Nephron (organoid): ENCODE measurements around the gene MRPS30.

Experiments
- H3K27ac Mint-ChIP-seq, 3 experiments: 2 replicates each; pipeline ENCODE4 v1.8.0; 2020; ENCODE audit warnings: mixed read lengths in 3 of 3, mild to moderate bottlenecking in 2 of 3, moderate library complexity in 1 of 3
- H3K27me3 Mint-ChIP-seq: 2 replicates; pipeline ENCODE4 v1.8.0; 2021; ENCODE audit warnings: low read depth, mild to moderate bottlenecking, moderate library complexity, mixed read lengths
- H3K36me3 Mint-ChIP-seq: 2 replicates; pipeline ENCODE4 v1.8.0; 2020; ENCODE audit warnings: low read depth, mixed read lengths
- H3K4me1 Mint-ChIP-seq: 2 replicates; pipeline ENCODE4 v1.8.0; 2020; ENCODE audit warnings: mixed read lengths
- H3K4me3 Mint-ChIP-seq, 3 experiments: 2 replicates each; pipeline ENCODE4 v1.8.0; 2020; ENCODE audit warnings: mild to moderate bottlenecking in 3 of 3, mixed read lengths in 3 of 3, moderate library complexity in 2 of 3
- H3K9me3 Mint-ChIP-seq: 2 replicates; pipeline ENCODE4 v1.8.0; 2020; ENCODE audit warnings: mixed read lengths
- CTCF ChIP-seq, 3 experiments: fragments of 200-600 bp; sonication (generic); IDR thresholded peaks; one replicate each; pipeline ENCODE4 v1.5.0; 2021; ENCODE audit warnings: antibody characterized with exemption in 3 of 3; ENCODE audit not compliant: unreplicated experiment in 3 of 3

Gene MRPS30

GRCh38 chr5:44845777-44846176 is 37.0 kb downstream of the MRPS30 start:
- TF ChIP-seq CTCF (IDR thresholded peaks at IDR 0.05; ENCODE audit: unreplicated experiment in 3 of 3): no peak
- H3K27ac Mint-ChIP-seq: no peak overlapping the region
- no peaks in the 10 kb centered on the region for H3K27me3 Mint-ChIP-seq
- no peaks in the 10 kb centered on the region for H3K4me1 Mint-ChIP-seq
- no peaks in the 10 kb centered on the region for H3K9me3 Mint-ChIP-seq
- H3K36me3 Mint-ChIP-seq: no peaks in the 10 kb centered on the region
- no peak overlapping the region for H3K4me3 Mint-ChIP-seq

GRCh38 chr5:44847206-44847852 is 38.6 kb downstream of the MRPS30 start:
- TF ChIP-seq CTCF (IDR thresholded peaks at IDR 0.05; ENCODE audit: unreplicated experiment in 3 of 3): no peak

GRCh38 chr5:44860267-44860666 is 51.5 kb downstream of the MRPS30 start:
- TF ChIP-seq CTCF (IDR thresholded peaks at IDR 0.05; ENCODE audit: unreplicated experiment in 3 of 3): no peak
- Mint-ChIP-seq H3K27ac (no peak overlapping the region), H3K27me3 (no peaks in the 10 kb centered on the region), H3K9me3 (peaks cover 3% of the 10 kb centered on the region), H3K4me1 (no peaks in the 10 kb centered on the region), H3K4me3 (no peak overlapping the region), H3K36me3 (no peaks in the 10 kb centered on the region)

More at GRCh38 chr5:44847206-44847852, 38.6 kb downstream of the MRPS30 start:
- Mint-ChIP-seq H3K27me3 (no peaks in the 10 kb centered on the region), H3K4me1 (no peaks in the 10 kb centered on the region), H3K9me3 (no peaks in the 10 kb centered on the region), H3K27ac (no peak overlapping the region), H3K36me3 (no peaks in the 10 kb centered on the region), H3K4me3 (no peak overlapping the region)

GRCh38 chr5:44862808-44863207 is 54.1 kb downstream of the MRPS30 start:
- Mint-ChIP-seq H3K27me3 (no peaks in the 10 kb centered on the region), H3K27ac (peak overlapping the region in 1 of 3 experiments; percentile 31), H3K9me3 (peaks cover 3% of the 10 kb centered on the region), H3K36me3 (no peaks in the 10 kb centered on the region), H3K4me3 (no peak overlapping the region), H3K4me1 (no peaks in the 10 kb centered on the region)
- peak; percentile 44 to 51 (median 46) for TF ChIP-seq CTCF (IDR thresholded peaks at IDR 0.05; ENCODE audit: unreplicated experiment in 3 of 3)
